ENCODE results near the gene CARD8.
"Not testable (repeated sequence)": the region's sequence is repeated elsewhere in the genome, so short reads cannot be mapped to it uniquely, and the experiment has no call there.

CARD8 gene

GRCh38 chr19:48237057-48237456 is 18.7 kb downstream of the CARD8 start:
- Histone ChIP-seq H3K14ac (ENCODE audit: low read length) (no peak overlapping the region), H3K79me1 (ENCODE audit: low read length) (no peaks in the 10 kb centered on the region), H2AFZ (ENCODE audit: insufficient read depth, low read length, poor library complexity) (no peak overlapping the region), H2BK12ac (ENCODE audit: low read length) (no peak overlapping the region), H3K27ac (ENCODE audit: low read depth, low read length) (no peak overlapping the region), H2AK5ac (ENCODE audit: low read length) (no peak overlapping the region), H2BK120ac (ENCODE audit: insufficient read depth, low read length, poor library complexity) (no peak overlapping the region), H3K4me3 (ENCODE audit: low read depth, low read length) (no peak overlapping the region), H2BK5ac (ENCODE audit: low read depth, low read length, poor library complexity) (no peak overlapping the region), H4K91ac (ENCODE audit: low read depth, low read length) (no peak overlapping the region), H3K4me1 (ENCODE audit: control insufficient read depth in 1 of 2, insufficient read depth in 2 of 2, low read length in 2 of 2) (peaks cover 0 to 9% of the 10 kb centered on the region in 2 experiments), H3K9me3 (ENCODE audit: insufficient read depth, low read depth, low read length) (no peaks in the 10 kb centered on the region), H3K79me2 (ENCODE audit: control insufficient read depth, insufficient read depth, low read length, poor library complexity) (no peaks in the 10 kb centered on the region), H3K4me2 (ENCODE audit: low read length) (no peak overlapping the region), H3K23ac (ENCODE audit: low read length) (no peak overlapping the region), H3K27me3 (ENCODE audit: insufficient read depth, low read length) (no peaks in the 10 kb centered on the region), H4K12ac (ENCODE audit: low read depth, low read length) (no peak overlapping the region), H3K4ac (ENCODE audit: low read depth, low read length) (no peak overlapping the region), H4K8ac (ENCODE audit: low read depth, low read length) (no peak overlapping the region), H3K36me3 (ENCODE audit: control insufficient read depth in 1 of 2, insufficient read depth in 2 of 2, low read length in 2 of 2) (peaks cover 4 to 8% of the 10 kb centered on the region in 2 experiments), H3K18ac (ENCODE audit: low read length) (no peak overlapping the region), H3K9ac (ENCODE audit: low read length) (no peak overlapping the region)
- no peak for DNase-seq
- WGBS (ENCODE audit: extremely low coverage, insufficient coverage, insufficient read length): no CpG with 5 or more reads among the region's 3 CpGs

DNA sequence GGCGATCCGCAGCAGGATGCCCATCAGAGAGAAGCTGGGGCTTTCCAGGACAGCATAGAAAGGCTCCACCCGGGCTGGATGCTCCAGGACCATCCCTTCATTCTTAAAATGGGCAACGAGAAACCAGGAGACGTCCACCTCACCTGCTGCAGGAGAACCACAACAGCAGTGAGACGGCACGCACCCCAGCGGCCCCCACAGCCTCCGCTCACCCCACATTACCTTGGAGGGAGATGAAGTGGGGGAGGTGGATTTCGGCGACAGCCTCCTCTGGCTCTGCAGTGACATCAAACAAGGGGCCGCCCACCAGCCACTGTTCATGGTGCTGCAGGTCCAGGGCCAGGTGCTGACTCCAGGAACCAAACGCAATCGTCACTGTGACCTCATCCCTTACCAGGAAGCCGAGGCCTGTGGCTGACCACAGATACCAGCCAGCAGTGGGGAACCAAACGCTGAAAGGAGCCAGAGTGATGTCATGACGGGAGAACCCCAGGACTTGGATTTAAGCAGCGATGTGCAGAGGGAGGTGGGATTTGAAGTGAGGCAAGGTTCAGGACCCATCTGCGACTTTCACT is 25.1 kb downstream of the CARD8 start:
- Histone ChIP-seq H4K91ac (ENCODE audit: low read depth, low read length) (no peak overlapping the region), H4K12ac (ENCODE audit: low read depth, low read length) (no peak overlapping the region), H2BK5ac (ENCODE audit: low read depth, low read length, poor library complexity) (no peak overlapping the region), H4K8ac (ENCODE audit: low read depth, low read length) (no peak overlapping the region), H3K36me3 (ENCODE audit: control insufficient read depth in 1 of 2, insufficient read depth in 2 of 2, low read length in 2 of 2) (peaks cover 15 to 27% of the 10 kb centered on the region in 2 experiments), H3K4ac (ENCODE audit: low read depth, low read length) (no peak overlapping the region), H3K79me2 (ENCODE audit: control insufficient read depth, insufficient read depth, low read length, poor library complexity) (no peaks in the 10 kb centered on the region), H3K27me3 (ENCODE audit: insufficient read depth, low read length) (no peaks in the 10 kb centered on the region), H2BK12ac (ENCODE audit: low read length) (no peak overlapping the region), H3K14ac (ENCODE audit: low read length) (no peak overlapping the region), H3K4me3 (ENCODE audit: low read depth, low read length) (no peak overlapping the region), H2AK5ac (ENCODE audit: low read length) (no peak overlapping the region), H3K4me2 (ENCODE audit: low read length) (no peak overlapping the region), H3K9me3 (ENCODE audit: insufficient read depth, low read depth, low read length) (peaks cover 3% of the 10 kb centered on the region), H3K27ac (ENCODE audit: low read depth, low read length) (no peak overlapping the region), H3K9ac (ENCODE audit: low read length) (no peak overlapping the region), H2BK120ac (ENCODE audit: insufficient read depth, low read length, poor library complexity) (no peak overlapping the region), H3K23ac (ENCODE audit: low read length) (no peak overlapping the region), H2AFZ (ENCODE audit: insufficient read depth, low read length, poor library complexity) (no peak overlapping the region), H3K79me1 (ENCODE audit: low read length) (no peaks in the 10 kb centered on the region), H3K18ac (ENCODE audit: low read length) (no peak overlapping the region), H3K4me1 (ENCODE audit: control insufficient read depth in 1 of 2, insufficient read depth in 2 of 2, low read length in 2 of 2) (peaks cover 0 to 5% of the 10 kb centered on the region in 2 experiments)
- DNase-seq: no peak
- WGBS (ENCODE audit: extremely low coverage, insufficient coverage, insufficient read length): no CpG with 5 or more reads among the region's 19 CpGs

DNA sequence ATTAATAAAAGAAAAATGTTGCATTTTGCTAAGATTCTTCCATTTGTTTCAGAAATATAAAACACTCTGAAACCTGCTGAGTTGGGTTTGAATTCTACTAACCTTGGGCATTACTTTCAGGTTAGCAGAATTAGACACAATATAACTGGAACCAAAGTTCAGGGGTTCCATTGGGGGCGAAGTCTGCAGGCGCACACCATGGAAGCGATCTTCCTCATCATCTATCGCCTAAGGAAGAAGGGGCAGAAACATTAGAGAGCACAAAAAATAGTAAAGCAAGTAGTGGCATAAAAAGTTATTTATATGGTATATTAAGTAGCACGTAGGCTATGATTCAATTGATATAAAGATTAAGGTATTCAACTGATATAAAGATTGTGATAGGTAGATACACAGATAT is 34.1 kb downstream of the CARD8 start:
- Histone ChIP-seq H3K4me2 (ENCODE audit: low read length) (no peak overlapping the region), H4K8ac (ENCODE audit: low read depth, low read length) (no peak overlapping the region), H3K9ac (ENCODE audit: low read length) (no peak overlapping the region), H3K4ac (ENCODE audit: low read depth, low read length) (no peak overlapping the region), H4K91ac (ENCODE audit: low read depth, low read length) (no peak overlapping the region), H3K27ac (ENCODE audit: low read depth, low read length) (no peak overlapping the region), H3K14ac (ENCODE audit: low read length) (no peak overlapping the region), H3K4me3 (ENCODE audit: low read depth, low read length) (no peak overlapping the region), H3K79me2 (ENCODE audit: control insufficient read depth, insufficient read depth, low read length, poor library complexity) (no peaks in the 10 kb centered on the region), H3K9me3 (ENCODE audit: insufficient read depth, low read depth, low read length) (no peaks in the 10 kb centered on the region), H2AFZ (ENCODE audit: insufficient read depth, low read length, poor library complexity) (no peak overlapping the region), H3K23ac (ENCODE audit: low read length) (no peak overlapping the region), H3K4me1 (ENCODE audit: control insufficient read depth in 1 of 2, insufficient read depth in 2 of 2, low read length in 2 of 2) (no peaks in the 10 kb centered on the region), H3K27me3 (ENCODE audit: insufficient read depth, low read length) (no peaks in the 10 kb centered on the region), H3K79me1 (ENCODE audit: low read length) (no peaks in the 10 kb centered on the region), H3K36me3 (ENCODE audit: control insufficient read depth in 1 of 2, insufficient read depth in 2 of 2, low read length in 2 of 2) (no peaks in the 10 kb centered on the region), H2BK120ac (ENCODE audit: insufficient read depth, low read length, poor library complexity) (no peak overlapping the region), H4K12ac (ENCODE audit: low read depth, low read length) (no peak overlapping the region), H2BK5ac (ENCODE audit: low read depth, low read length, poor library complexity) (no peak overlapping the region), H3K18ac (ENCODE audit: low read length) (no peak overlapping the region), H2AK5ac (ENCODE audit: low read length) (no peak overlapping the region), H2BK12ac (ENCODE audit: low read length) (no peak overlapping the region)
- DNase-seq: no peak
- no CpG with 5 or more reads among the region's 5 CpGs for WGBS (ENCODE audit: extremely low coverage, insufficient coverage, insufficient read length)

- not testable (repeated sequence) for H3K4ac ChIP-seq (ENCODE audit: low read depth, low read length); H3K18ac ChIP-seq (ENCODE audit: low read length)
- WGBS (ENCODE audit: extremely low coverage, insufficient coverage, insufficient read length): no CpG with 5 or more reads among the region's 3 CpGs
Measured at GRCh38 chr19:48220784-48221183, 34.9 kb downstream of the CARD8 start.

More at GRCh38 chr19:48220784-48221183, 34.9 kb downstream of the CARD8 start:
- not testable (repeated sequence) for H3K36me3 ChIP-seq (ENCODE audit: control insufficient read depth in 1 of 2, insufficient read depth in 2 of 2, low read length in 2 of 2); H3K79me2 ChIP-seq (ENCODE audit: control insufficient read depth, insufficient read depth, low read length, poor library complexity); H3K4me3 ChIP-seq (ENCODE audit: low read depth, low read length); H2BK5ac ChIP-seq (ENCODE audit: low read depth, low read length, poor library complexity); DNase-seq; H4K12ac ChIP-seq (ENCODE audit: low read depth, low read length); H3K4me2 ChIP-seq (ENCODE audit: low read length); H2BK120ac ChIP-seq (ENCODE audit: insufficient read depth, low read length, poor library complexity); H3K9me3 ChIP-seq (ENCODE audit: insufficient read depth, low read depth, low read length); H3K9ac ChIP-seq (ENCODE audit: low read length); H4K8ac ChIP-seq (ENCODE audit: low read depth, low read length); H2AK5ac ChIP-seq (ENCODE audit: low read length); H3K27ac ChIP-seq (ENCODE audit: low read depth, low read length); H4K91ac ChIP-seq (ENCODE audit: low read depth, low read length); H2AFZ ChIP-seq (ENCODE audit: insufficient read depth, low read length, poor library complexity); H2BK12ac ChIP-seq (ENCODE audit: low read length); H3K14ac ChIP-seq (ENCODE audit: low read length); H3K4me1 ChIP-seq (ENCODE audit: control insufficient read depth in 1 of 2, insufficient read depth in 2 of 2, low read length in 2 of 2); H3K79me1 ChIP-seq (ENCODE audit: low read length); H3K23ac ChIP-seq (ENCODE audit: low read length); H3K27me3 ChIP-seq (ENCODE audit: insufficient read depth, low read length)
